HCT116 (cell line): ENCODE measurements around the gene PLAGL1. TPM values are rescaled to one million over a fixed set of nuclear protein-coding genes. Genes with fewer than 3 reads are reported as not detected.

ENCODE experiments used
- ATAC-seq: fragments of 200-7000 bp; cut with Tn5 transposase; 2 replicates; pipeline ENCODE4 v1.9.1; 2020; ENCODE audit warnings: mild to moderate bottlenecking, moderate library complexity
- BruUV-seq: library from RNA; stranded (reverse); fragments of 400-500 nt; replicated peaks from 2 replicates; lab custom pipeline; 2021; lab: Mats Ljungman, UMichigan
- CTCF ChIA-PET: fragments of 300-600 bp; sonication (Branson Sonifier 250); formaldehyde crosslinking; loops from one replicate; lab custom pipeline; 2021; ENCODE audit warnings: antibody characterized with exemption; lab: Charles Lee
- POLR2A ChIA-PET: fragments of 300-600, 350-600 bp; sonication (Branson Sonifier 250); formaldehyde crosslinking; loops from one replicate; lab custom pipeline; 2021; ENCODE audit warnings: antibody characterized with exemption; lab: Charles Lee
- RAD21 ChIA-PET, 2 experiments: fragments of 300-600 bp; sonication (Branson Sonifier 250); formaldehyde crosslinking; loops; one replicate each; lab custom pipeline; 2023; ENCODE audit warnings: low total read pairs in 2 of 2; ENCODE audit not compliant: uncharacterized antibody in 2 of 2, unreplicated experiment in 2 of 2, low non-redundant PET in 1 of 2; lab: Charles Lee
- DNase-seq: peaks from one replicate; pipeline ENCODE4 v3.0.0-alpha.2; 2010; ENCODE audit warnings: low read depth, low spot score
- H2AFZ ChIP-seq: fragments of 200-600 bp; shearing (Covaris generic), sonication (generic); 2 replicates; pipeline ENCODE4 v1.6.1; 2017; ENCODE audit warnings: low read depth, mixed run types, mixed read lengths, antibody characterized with exemption, low read length; ENCODE audit not compliant: poor library complexity, severe bottlenecking
- H3K27ac ChIP-seq: 2 replicates; pipeline ENCODE4 v1.5.1; 2012; ENCODE audit warnings: low read depth, low read length
- H3K27me3 ChIP-seq: fragments of 200-600 bp; sonication (generic); 2 replicates; pipeline ENCODE4 v1.6.1; 2016; ENCODE audit warnings: mixed run types, low read length, mixed read lengths; ENCODE audit not compliant: insufficient read depth
- H3K36me3 ChIP-seq, 2 experiments: fragments of 200-500 bp in 1 of 2; fragments of 200-600 bp in 1 of 2; sonication (Bioruptor generic) in 1 of 2; sonication (generic) in 1 of 2; 2 replicates each; pipeline versions ENCODE4 v1.5.1 to v1.6.1; 2014 to 2016; ENCODE audit warnings: low read length in 2 of 2, inconsistent platforms in 1 of 2, mixed read lengths in 1 of 2, mixed run types in 1 of 2; ENCODE audit not compliant: insufficient read depth in 2 of 2, control insufficient read depth in 1 of 2
- H3K4me1 ChIP-seq, 2 experiments: fragments of 200-600 bp in 1 of 2; sonication (generic) in 1 of 2; 2 replicates each; pipeline versions ENCODE4 v1.5.1 to v1.6.1; 2012 to 2017; ENCODE audit warnings: low read length in 2 of 2, inconsistent platforms in 1 of 2, mild to moderate bottlenecking in 1 of 2, mixed read lengths in 1 of 2, mixed run types in 1 of 2, moderate library complexity in 1 of 2; ENCODE audit not compliant: insufficient read depth in 2 of 2, control insufficient read depth in 1 of 2
- H3K4me2 ChIP-seq: fragments of 200-600 bp; sonication (generic); 2 replicates; pipeline ENCODE4 v1.6.1; 2017; ENCODE audit warnings: mixed run types, low read length, mixed read lengths
- H3K4me3 ChIP-seq, 2 experiments: fragments of 200-600 bp in 1 of 2; sonication (generic) in 1 of 2; replicated peaks in 1 of 2; 2 replicates each; pipeline ENCODE4 v1.5.1; 2011 to 2016; ENCODE audit warnings: low read length in 2 of 2, control low read depth in 1 of 2, low read depth in 1 of 2, mild to moderate bottlenecking in 1 of 2, mixed read lengths in 1 of 2, mixed run types in 1 of 2
- H3K79me2 ChIP-seq: fragments of 200-600 bp; sonication (generic); 2 replicates; pipeline ENCODE4 v1.6.1; 2017; ENCODE audit warnings: mild to moderate bottlenecking, mixed run types, low read length, moderate library complexity, mixed read lengths; ENCODE audit not compliant: insufficient read depth
- H3K9ac ChIP-seq: fragments of 200-600 bp; sonication (generic); 2 replicates; pipeline ENCODE4 v1.6.1; 2016; ENCODE audit warnings: low read length, mixed read lengths
- H3K9me2 ChIP-seq: fragments of 200-600 bp; sonication (generic), shearing (Covaris generic); 2 replicates; pipeline ENCODE4 v1.6.1; 2017; ENCODE audit warnings: mixed run types, mild to moderate bottlenecking, moderate library complexity; ENCODE audit not compliant: insufficient read depth
- H3K9me3 ChIP-seq, 2 experiments: fragments of 200-500 bp in 1 of 2; fragments of 200-600 bp in 1 of 2; sonication (Bioruptor generic) in 1 of 2; sonication (generic) in 1 of 2; 2 replicates each; pipeline ENCODE4 v1.6.1; 2014 to 2017; ENCODE audit warnings: low read length in 2 of 2, mixed read lengths in 2 of 2, inconsistent platforms in 1 of 2, low read depth in 1 of 2, mild to moderate bottlenecking in 1 of 2, mixed run types in 1 of 2, moderate library complexity in 1 of 2; ENCODE audit not compliant: control insufficient read depth in 1 of 2, insufficient read depth in 1 of 2
- H4K20me1 ChIP-seq: fragments of 200-600 bp; sonication (generic), shearing (Covaris generic); 2 replicates; pipeline ENCODE4 v1.6.1; 2017; ENCODE audit warnings: mixed run types, mild to moderate bottlenecking, moderate library complexity; ENCODE audit not compliant: insufficient read depth
- CBX3 ChIP-seq: IDR thresholded peaks from 2 replicates; pipeline ENCODE4 v1.6.1; 2012; ENCODE audit warnings: low read depth
- CTCF ChIP-seq, 3 experiments: fragments of 200-600 bp in 1 of 3; sonication (generic) in 1 of 3; IDR thresholded peaks in 2 of 3; conservative IDR thresholded peaks in 1 of 3; 2 replicates each; pipeline ENCODE4 v1.5.1; 2012 to 2017; ENCODE audit warnings: low read depth in 2 of 3, low read length in 2 of 3, antibody characterized with exemption in 1 of 3, borderline replicate concordance in 1 of 3, control low read depth in 1 of 3, mild to moderate bottlenecking in 1 of 3, mixed read lengths in 1 of 3, mixed run types in 1 of 3, moderate library complexity in 1 of 3; ENCODE audit not compliant: insufficient read depth in 1 of 3
- EGR1 ChIP-seq: IDR thresholded peaks from 2 replicates; pipeline ENCODE4 v1.6.1; 2012; ENCODE audit warnings: low read depth
- EZH2phosphoT487 ChIP-seq: fragments of 200-600 bp; IDR thresholded peaks from 2 replicates; pipeline ENCODE4 v1.6.1; 2018; ENCODE audit warnings: antibody characterized with exemption, borderline replicate concordance
- FOSL1 ChIP-seq: IDR thresholded peaks from 2 replicates; pipeline ENCODE4 v1.6.1; 2012; ENCODE audit warnings: low read depth
- POLR2AphosphoS5 ChIP-seq: IDR thresholded peaks from 2 replicates; pipeline ENCODE4 v1.6.1; 2011; ENCODE audit warnings: mild to moderate bottlenecking, low read depth, low read length, moderate library complexity
- SIN3A ChIP-seq: IDR thresholded peaks from 2 replicates; pipeline ENCODE4 v1.6.1; 2012; ENCODE audit warnings: low read depth
- SP1 ChIP-seq: IDR thresholded peaks from 2 replicates; pipeline ENCODE4 v1.6.1; 2012; ENCODE audit warnings: low read depth
- YY1 ChIP-seq: IDR thresholded peaks from 2 replicates; pipeline ENCODE4 v1.6.1; 2011; ENCODE audit warnings: low read length, low read depth, moderate library complexity, mild to moderate bottlenecking; ENCODE audit not compliant: insufficient replicate concordance; ENCODE audit errors: extremely low read depth
- ZBTB33 ChIP-seq: IDR thresholded peaks from 2 replicates; pipeline ENCODE4 v1.6.1; 2011; ENCODE audit warnings: mild to moderate bottlenecking, low read length, moderate library complexity; ENCODE audit not compliant: insufficient replicate concordance; ENCODE audit errors: extremely low read depth
- ZNF274 ChIP-seq: fragments of 200-500 bp; sonication (Bioruptor generic); IDR thresholded peaks from 2 replicates; pipeline ENCODE4 v1.6.1; 2014; ENCODE audit warnings: mild to moderate bottlenecking, low read depth, low read length, inconsistent platforms
- intact Hi-C: fragments of 100-400 bp; cut with micrococcal nuclease; formaldehyde crosslinking; loops from 2 replicates; pipeline ENCODE4 v1.10.0; 2022
- total RNA-seq: library from RNA; stranded (reverse); gene quantifications from one replicate; pipeline ENCODE4 v1.2.1, GENCODE V29; 2021; ENCODE audit not compliant: unreplicated experiment
- TF ChIP-seq, protein P1 (sequence below): IDR thresholded peaks from 2 replicates; pipeline ENCODE4 v1.6.1; 2012; ENCODE audit warnings: low read depth
- TF ChIP-seq, protein P2 (sequence below): IDR thresholded peaks from 2 replicates; pipeline ENCODE4 v1.6.1; 2012

Gene PLAGL1
- total RNA-seq, 1 experiment from 2014 or later: 35.6 TPM

DNA sequence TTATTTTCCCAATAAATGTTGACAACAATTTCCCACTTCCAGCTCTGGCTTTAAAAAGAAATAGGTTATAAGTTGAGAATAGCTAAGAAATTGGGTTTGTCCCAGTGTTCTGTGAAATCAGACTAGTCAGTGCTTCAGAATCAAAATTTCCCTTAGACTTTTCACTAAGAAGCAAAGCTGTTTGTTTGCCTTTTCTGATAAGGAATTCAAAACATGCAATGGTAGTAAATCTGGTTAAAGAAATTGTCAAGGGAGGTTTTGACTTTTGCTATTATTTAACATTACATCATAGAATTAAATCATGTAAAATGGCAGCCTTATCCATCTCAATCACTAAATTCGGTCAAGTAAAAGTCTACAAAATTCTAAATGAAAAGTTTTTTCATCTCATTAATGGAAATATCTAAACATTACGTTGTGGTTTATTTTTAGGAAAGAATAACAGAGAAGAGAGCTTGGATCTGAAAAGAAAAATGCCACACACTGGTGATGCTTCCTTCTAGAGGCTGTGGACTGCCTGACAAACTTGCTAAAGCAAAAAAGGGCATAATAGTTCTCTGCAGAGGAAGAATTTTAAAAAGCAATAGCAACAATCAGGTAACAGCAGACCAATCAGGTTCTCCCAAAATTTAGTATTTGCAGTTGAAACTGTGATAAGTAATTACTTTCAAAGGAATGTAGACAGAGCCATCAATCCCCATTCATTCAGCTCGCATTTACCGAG, 36.4 kb downstream of the PLAGL1 start:
- H3K27ac ChIP-seq: no peak overlapping the region
- no peak overlapping the region for H3K4me3 ChIP-seq
- POLR2A ChIA-PET: no interaction called here
- CTCF ChIA-PET: no interaction called here
- no peaks in the 10 kb centered on the region for H4K20me1 ChIP-seq
- H3K9me2 ChIP-seq: no peaks in the 10 kb centered on the region
- no peaks in the 10 kb centered on the region for H3K9me3 ChIP-seq
- TF ChIP-seq YY1: no peak
- TF ChIP-seq, protein P1, sequence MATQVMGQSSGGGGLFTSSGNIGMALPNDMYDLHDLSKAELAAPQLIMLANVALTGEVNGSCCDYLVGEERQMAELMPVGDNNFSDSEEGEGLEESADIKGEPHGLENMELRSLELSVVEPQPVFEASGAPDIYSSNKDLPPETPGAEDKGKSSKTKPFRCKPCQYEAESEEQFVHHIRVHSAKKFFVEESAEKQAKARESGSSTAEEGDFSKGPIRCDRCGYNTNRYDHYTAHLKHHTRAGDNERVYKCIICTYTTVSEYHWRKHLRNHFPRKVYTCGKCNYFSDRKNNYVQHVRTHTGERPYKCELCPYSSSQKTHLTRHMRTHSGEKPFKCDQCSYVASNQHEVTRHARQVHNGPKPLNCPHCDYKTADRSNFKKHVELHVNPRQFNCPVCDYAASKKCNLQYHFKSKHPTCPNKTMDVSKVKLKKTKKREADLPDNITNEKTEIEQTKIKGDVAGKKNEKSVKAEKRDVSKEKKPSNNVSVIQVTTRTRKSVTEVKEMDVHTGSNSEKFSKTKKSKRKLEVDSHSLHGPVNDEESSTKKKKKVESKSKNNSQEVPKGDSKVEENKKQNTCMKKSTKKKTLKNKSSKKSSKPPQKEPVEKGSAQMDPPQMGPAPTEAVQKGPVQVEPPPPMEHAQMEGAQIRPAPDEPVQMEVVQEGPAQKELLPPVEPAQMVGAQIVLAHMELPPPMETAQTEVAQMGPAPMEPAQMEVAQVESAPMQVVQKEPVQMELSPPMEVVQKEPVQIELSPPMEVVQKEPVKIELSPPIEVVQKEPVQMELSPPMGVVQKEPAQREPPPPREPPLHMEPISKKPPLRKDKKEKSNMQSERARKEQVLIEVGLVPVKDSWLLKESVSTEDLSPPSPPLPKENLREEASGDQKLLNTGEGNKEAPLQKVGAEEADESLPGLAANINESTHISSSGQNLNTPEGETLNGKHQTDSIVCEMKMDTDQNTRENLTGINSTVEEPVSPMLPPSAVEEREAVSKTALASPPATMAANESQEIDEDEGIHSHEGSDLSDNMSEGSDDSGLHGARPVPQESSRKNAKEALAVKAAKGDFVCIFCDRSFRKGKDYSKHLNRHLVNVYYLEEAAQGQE: no peak
- no peak for TF ChIP-seq FOSL1
- no peak for TF ChIP-seq SP1
- TF ChIP-seq, protein P2, sequence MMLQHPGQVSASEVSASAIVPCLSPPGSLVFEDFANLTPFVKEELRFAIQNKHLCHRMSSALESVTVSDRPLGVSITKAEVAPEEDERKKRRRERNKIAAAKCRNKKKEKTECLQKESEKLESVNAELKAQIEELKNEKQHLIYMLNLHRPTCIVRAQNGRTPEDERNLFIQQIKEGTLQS: no peak
- TF ChIP-seq ZBTB33: no peak
- no peak for TF ChIP-seq ZNF274
- no peak for TF ChIP-seq CBX3
- no peak for TF ChIP-seq CTCF (IDR thresholded peaks at IDR 0.05 in 2 of 3, conservative IDR thresholded peaks at IDR 0.05 in 1 of 3; ENCODE audit: borderline replicate concordance in 1 of 3, insufficient read depth in 1 of 3, low read depth in 2 of 3, low read length in 2 of 3)
- no peak for TF ChIP-seq POLR2AphosphoS5
- no peak for TF ChIP-seq EGR1
- TF ChIP-seq EZH2phosphoT487: no peak
- no peak for TF ChIP-seq SIN3A
- H3K4me1 ChIP-seq: no peaks in the 10 kb centered on the region
- no peak overlapping the region for H3K4me2 ChIP-seq
- no peak overlapping the region for H2AFZ ChIP-seq
- no TSS peak for BruUV-seq
- no peaks in the 10 kb centered on the region for H3K36me3 ChIP-seq
- no peak for ATAC-seq
- H3K27me3 ChIP-seq: no peaks in the 10 kb centered on the region
- no peaks in the 10 kb centered on the region for H3K79me2 ChIP-seq
- no peak overlapping the region for H3K9ac ChIP-seq
- no peak for DNase-seq
- RAD21 ChIA-PET: no interaction called here
- intact Hi-C loops: no loop called here
